H54 (cell line): ENCODE results near the gene GMEB2.

ENCODE experiments used
- DNase-seq: peaks from one replicate; pipeline ENCODE4 v3.0.0; 2011; ENCODE audit warnings: low spot score, mixed read lengths; ENCODE audit not compliant: insufficient read length
- FAIRE-seq: peaks from 3 replicates; lab custom pipeline; 2011; peaks lifted over from hg19 to GRCh38; lab: Jason Lieb, UNC
- POLR2A ChIP-seq: IDR thresholded peaks from 2 replicates; pipeline ENCODE4 v1.6.1; 2011; ENCODE audit warnings: low read depth, mild to moderate bottlenecking, low read length

GMEB2 gene

DNA sequence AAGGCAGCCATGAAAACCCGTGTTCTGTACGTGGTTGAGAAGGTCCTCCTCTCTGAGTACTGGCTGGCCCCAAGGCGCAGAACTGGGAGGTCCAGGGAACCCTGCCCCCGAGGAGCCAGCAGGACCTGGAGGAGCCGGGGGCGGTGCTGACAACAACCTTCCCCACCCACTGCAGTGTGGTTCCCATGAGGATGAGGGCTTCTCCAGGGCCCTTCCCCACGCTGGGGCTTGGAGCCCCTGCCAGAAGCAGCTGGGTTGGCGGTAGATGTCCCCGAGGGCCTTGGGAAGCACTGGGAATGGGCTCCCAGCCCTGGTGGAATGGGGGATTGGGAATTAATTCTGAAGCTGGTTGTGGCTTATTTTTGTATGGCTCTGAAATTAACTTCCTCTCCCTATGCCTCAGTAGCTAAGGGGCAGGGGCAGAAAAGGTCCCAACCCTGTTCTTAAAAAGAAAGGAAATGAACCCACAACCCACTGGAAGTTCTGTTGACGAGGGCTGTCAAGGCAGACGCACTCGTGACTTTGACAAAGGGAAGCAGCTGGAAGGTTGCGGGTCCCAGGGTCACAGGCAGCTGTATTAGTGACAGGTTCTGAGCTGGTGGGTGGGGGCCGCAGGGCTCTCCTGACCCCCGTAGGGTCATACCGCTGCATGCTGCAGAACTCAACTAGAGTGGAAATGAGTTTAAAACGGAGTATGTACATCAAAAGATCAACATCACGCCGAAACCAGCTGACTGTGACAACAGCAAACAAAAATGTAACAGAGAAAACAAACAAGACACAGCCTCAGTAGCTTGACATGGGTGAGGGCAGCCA, 38.9 kb downstream of the GMEB2 start:
- no peak for DNase-seq
- FAIRE-seq, result no peak
- TF ChIP-seq POLR2A, result no peak

DNA sequence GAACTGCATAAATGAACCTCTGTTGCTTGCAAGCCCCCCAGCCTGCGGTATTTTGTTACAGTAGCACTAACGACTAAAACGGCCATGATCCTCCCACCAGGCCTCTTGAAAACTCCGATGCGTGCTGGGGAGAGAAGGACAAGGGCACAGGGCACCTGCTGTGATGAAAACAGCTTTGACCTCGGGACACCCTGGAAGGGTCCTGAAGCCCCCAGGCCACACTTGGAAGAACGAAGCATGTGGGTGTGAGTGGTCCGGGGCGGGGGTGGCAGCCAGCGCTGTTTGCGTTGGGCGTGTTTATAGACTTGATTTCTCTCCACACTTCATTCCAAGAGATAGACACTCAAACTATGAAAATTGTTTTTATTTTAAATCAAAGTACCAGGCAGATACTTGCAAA, 39.6 kb downstream of the GMEB2 start:
- no peak for DNase-seq
- no peak for TF ChIP-seq POLR2A
- no peak for FAIRE-seq

DNA sequence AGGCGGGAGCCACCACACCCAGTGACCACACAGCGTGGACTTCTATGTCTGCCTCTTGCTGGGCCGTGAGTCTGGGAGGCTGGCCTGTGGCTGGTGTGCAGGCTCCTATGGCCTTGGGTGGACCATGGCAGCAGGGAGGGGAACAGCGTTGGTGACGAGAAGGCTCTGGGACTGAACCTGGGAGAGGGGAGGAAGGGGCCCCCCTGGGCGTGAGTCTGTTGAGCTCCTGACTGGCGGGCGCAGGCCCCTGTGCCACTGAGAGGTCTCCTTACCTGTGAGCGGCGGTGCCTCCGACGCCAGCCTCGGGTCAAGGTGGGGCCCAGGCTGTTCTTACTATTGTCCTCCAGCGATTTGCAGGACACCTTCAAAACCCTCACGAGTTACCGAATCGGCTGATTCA, 40.1 kb downstream of the GMEB2 start:
- FAIRE-seq (no peak), DNase-seq (no peak)
- TF ChIP-seq POLR2A, result no peak

DNA sequence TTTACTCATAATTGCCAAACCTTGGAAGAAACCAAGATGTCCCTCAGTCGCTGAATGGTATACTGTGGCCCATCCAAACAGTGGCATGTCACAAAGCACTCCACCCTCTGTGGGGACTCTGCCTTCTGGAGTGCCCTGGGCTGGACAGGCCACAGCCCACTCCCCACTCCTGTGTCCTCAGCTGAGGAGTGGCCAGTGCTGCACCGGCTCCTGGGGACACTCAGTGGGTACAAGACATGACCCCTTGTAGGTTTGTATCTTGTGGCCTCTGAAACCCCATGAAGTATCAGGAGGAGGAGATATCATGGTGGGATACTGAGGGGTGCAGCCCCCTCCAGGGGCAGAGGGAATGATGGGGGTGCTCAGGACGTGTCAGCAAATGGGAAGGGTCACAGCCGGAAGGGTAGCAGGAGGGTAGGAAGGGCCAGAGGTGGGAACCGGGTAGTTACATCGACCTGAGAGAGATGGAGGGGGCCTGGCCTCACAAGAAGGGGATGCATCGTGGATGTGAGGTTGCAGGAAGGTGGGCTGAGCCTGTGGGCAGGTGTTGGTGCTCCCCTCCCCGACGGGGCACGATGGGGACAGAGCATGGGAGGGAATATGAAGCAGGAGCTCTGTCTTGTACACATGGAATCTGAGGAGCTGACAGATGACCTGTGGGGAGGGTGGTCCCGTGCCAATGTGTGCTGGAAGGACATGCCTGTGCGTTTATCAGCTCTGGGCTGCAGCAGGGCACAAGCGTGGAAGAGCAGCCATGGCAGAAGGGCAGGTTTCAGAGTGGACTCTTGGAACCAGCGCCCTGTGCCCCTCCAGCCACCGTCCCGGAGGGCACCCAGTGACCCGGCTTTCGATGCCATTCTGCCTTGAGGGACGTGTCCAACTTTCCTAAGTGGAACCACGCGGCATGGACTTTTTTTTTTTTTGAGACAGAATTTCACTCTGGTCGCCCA, 41.0 kb downstream of the GMEB2 start:
- no peak for FAIRE-seq
- DNase-seq, result no peak
- no peak for TF ChIP-seq POLR2A

DNA sequence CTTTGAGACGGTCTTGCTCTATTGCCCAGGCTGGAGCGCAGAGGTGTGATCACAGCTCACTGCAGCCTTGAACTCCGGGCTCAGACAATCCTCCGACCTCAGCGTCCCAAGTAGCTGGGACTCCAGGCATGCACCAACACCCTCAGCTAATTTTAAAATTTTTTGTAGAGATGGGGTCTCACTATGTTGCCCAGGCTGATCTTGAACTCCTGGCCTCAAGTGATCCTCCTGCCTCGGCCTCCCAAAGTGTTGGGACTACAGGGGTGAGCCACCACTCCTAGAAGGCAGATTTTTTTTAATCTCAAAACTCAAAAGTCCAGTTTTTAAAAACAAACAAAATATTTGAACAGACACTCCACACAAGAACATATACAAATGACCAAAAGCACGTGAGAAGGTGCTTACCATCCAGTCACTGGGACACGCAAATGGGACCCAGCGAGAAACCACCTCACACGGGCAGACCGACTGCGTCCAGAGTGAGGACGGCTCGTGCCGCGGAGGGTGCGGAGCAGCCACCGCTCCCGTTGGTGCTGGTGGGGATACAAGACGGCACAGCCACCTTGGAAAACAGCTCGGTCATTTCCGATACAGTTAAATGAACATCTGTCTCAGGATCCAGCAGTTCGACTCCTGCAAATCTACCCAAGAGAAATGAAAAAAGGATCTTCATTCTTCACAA, 44.4 kb downstream of the GMEB2 start:
- no peak for TF ChIP-seq POLR2A
- DNase-seq (no peak), FAIRE-seq (no peak)

DNA sequence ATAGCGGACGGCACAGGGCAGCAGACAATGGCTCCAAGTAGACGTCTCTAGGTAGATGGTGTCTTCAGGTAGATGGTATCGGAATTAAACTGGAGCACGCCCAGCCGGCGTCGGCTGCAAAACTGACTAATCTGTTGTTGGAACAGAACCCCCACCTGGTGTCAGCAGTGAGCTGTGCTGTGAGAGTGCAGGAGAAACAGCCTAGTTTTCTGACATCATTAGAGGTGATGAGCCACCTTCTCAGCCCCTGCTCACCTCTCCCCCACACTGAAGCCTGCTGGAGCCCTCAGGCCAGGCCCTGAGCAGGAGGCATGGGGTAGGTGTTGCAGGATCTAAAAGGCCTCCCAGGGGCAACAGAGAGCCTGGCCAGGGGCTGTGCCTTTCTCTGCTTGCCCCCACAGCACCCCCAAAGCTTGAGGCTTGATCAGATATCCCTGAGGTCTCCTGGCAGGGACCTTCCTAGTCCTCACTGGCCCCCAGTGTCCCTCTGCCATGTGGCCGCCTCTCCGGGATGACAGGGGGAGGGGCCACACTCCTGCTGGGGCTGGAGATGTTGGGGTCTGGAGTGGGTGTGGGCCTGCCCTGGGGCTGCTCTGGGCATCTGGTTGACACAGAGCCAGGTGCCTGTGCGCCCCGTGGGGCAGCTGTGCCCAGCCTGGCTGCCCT, 46.0 kb downstream of the GMEB2 start:
- DNase-seq (no peak), FAIRE-seq (no peak)
- no peak for TF ChIP-seq POLR2A

DNA sequence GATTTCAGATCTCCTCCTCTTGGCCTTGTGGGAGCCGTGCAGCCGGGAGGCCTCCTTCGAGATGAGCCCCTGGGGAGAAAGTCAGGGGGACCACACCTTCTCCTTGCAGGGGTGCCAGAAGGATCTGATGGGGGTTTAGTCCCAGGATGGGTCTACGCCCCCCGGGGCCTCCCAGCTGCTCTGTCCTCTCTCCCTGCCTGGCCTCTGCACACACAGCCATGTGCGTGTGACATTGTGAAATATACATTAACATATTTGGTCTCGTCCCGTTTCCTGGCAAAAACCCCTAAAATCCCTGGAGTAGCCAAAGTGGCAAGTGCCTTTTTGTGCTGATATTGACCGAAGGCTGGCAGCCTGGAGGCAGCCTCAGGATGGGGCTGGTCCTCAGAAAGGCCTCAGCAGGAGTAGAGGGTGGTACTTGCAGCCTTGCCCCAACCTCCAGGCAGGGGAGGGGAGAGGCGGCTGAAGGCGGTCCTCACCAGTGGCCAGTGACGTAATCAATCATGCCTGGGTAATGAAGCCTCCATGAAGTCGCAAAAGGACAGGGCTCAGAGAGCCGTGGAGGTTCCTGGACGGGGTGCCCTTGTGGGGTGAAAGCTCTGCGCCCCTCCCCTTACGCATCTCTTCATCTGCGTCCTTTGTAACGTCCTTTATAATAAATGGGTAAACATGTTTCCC, 47.7 kb downstream of the GMEB2 start:
- FAIRE-seq (no peak), DNase-seq (no peak)
- TF ChIP-seq POLR2A, result no peak

DNA sequence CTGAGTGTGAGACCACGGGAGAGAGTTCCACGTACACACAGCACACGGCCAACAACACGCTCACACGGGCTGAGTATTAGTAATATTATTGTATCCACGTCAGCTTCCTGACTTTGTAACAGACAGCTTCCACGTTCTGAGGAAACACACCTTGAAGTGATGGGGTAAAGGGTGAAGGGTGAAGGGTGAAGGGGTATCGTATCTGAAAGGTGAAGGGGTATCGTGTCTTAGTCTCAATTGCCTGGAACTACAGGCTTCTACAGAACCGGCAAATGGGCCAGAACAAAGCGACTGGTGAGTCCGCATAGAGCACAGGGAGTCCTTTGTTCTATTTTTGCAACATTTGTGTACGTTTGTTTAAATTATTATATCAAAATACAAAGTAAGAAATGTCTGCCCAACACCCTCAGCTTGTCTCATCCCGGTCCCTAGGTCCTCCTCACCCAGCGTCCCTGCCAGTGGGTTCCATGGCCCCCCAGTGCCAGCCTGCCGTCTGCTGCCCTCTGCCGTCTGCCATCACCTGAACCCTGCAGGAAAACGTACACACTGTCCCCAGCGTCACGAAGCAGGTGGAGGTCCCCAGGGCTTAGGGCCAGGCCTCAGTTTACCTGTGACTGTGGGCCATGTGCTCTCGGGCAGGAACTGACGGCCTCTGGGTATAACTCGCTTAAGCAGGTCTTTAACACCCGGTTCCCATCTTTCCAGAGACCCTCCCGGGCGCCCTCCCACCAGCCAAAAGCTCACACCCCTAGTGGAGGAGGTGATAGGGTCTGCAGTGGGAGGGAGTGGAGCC, 48.5 kb downstream of the GMEB2 start:
- TF ChIP-seq POLR2A, result no peak
- DNase-seq (no peak), FAIRE-seq (no peak)

DNA sequence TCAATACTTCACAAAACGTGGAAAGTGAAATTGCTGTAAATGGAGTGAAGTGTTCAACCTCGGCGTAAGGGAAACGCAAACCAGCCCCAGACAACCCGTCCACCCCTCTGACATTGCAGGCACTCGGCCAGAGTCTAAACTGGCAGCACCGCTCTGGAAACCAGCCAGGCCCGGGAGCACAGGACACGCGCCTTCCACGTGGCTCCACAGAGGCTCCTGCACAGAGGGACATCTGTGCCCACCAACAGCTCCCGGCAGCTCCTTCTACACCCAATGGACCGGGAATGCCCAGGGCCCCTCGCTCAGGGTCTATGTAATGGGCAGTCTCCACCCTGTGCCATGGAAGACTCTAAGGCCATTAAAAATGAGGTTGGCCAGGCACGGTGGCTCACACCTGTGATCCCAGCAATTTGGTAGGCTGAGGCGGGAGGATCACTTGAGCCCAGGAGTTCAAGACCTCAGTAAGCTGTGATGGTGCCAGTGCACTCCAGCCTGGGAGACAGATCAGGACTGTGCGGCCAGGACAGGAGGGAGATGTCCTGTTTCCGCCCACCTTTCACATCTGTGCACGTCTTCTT, 49.5 kb downstream of the GMEB2 start:
- FAIRE-seq (no peak), DNase-seq (no peak)
- TF ChIP-seq POLR2A, result no peak

DNA sequence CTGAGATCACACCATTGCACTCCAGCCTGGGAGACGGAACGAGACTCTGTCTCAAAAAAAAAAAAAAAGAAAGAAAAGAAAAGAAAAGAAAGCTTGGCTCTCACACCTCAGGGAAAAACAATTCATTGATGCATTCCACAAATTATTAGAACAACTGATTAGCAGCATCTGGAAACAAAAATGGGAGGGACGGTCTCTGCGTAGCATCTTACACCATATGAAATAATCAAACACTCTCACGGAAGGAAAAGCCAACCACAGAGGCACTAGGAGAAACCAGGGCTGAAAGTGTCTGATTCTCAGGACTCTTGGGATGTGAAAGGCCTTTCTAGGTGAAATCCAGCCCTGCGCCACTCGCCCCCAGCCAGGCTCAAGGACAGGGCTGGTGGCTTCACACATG, 50.6 kb downstream of the GMEB2 start:
- TF ChIP-seq POLR2A, result no peak
- no peak for FAIRE-seq
- no peak for DNase-seq

DNA sequence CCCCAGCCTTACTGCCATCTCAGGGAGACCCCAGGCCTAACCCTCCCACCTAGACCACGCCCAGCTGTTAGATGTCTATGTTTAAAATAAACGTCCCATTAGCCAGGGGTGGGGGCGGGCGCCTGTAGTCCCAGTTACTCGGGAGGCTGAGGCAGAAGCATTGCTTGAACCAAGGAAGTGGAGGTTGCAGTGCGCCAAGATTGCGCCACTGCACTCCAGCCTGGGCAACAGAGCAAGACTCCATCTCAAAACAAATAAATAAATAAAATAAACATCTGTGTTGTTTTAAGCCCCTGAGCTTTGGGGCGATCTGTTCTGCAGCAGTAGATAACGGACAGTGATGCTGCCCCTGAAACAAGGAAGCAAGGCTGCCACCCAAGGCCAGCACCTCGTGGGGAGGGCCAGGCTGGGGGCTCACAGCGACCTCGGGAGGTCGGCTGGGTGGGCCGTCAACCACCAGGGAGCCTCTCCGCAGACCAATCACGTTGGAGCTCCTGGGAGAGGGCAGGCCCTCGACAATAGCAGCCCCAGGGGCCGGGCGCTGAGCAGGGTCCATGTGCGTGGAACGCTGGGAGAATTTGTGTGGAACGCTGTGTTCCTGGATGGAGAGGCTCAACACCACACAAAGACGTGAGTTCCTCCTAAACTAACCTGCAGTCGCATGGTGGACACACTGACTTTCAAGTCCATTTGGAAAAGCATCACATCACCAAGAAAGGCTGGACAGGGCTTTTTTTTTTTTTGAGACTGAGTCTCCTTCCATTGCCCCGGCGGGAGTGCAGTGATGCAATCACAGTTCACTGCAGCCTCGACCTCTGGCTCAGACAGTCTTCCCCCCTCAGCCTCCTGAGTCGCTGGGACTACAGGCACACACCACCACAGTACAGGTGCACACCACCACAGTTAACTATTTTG, 51.8 kb downstream of the GMEB2 start:
- peak; percentile 61 for DNase-seq
- no peak for TF ChIP-seq POLR2A
- no peak for FAIRE-seq
